ENCODE results near the gene ANO10. TPM values are rescaled to one million over a fixed set of nuclear protein-coding genes. Genes with fewer than 3 reads are reported as not detected.

ANO10 gene
- total RNA-seq (2021; fragmentation: NEBNext Ultra II Directional; extraction: Animal tissue kit (Norgen Biotek cat#: 25700)) (53.2 and 53.6 TPM in 2 replicates), polyA plus RNA-seq (2011; rRNA removed) (23.2 and 38.0 TPM in 2 replicates), polyA minus RNA-seq (2011; rRNA and poly(A)+ RNA removed) (61.6 and 95.4 TPM in 2 replicates)
- 26.8 TPM for polyA plus RNA-seq (2011; cell fraction: cytosol; rRNA removed)
- 23.6 TPM for polyA plus RNA-seq (2011; cell fraction: nucleus; rRNA removed)
- polyA plus RNA-seq (2012, experiment 1 of 2) = 33.2 to 39.5 TPM (median 36.4 TPM) in 4 replicates
- 19.9 TPM for polyA plus RNA-seq (2012, experiment 2 of 2)
- 45.3 TPM for polyA plus RNA-seq (2013, experiment 1 of 2)
- 44.9 TPM for polyA plus RNA-seq (2013, experiment 2 of 2)
- 25.0 TPM for polyA minus RNA-seq (2011; cell fraction: cytosol; rRNA and poly(A)+ RNA removed)
- 63.2 TPM for polyA minus RNA-seq (2011; cell fraction: nucleus; rRNA and poly(A)+ RNA removed)
- long read RNA-seq, experiment 1, transcript ANO10-201 (13 exons, 3,212 nt) = major isoform, 9 of 54 reads
- long read RNA-seq, experiment 1, partial matches to known transcripts = 25 of 54 reads
- long read RNA-seq, experiment 1, other reads (novel, unspliced or antisense) = 19 of 54 reads
- long read RNA-seq, experiment 2, transcript ANO10-201 (13 exons, 3,212 nt) = major isoform, 26 of 52 reads
- long read RNA-seq, experiment 2, partial matches to known transcripts = 8 of 52 reads
- long read RNA-seq, experiment 2, other reads (novel, unspliced or antisense) = 15 of 52 reads

DNA sequence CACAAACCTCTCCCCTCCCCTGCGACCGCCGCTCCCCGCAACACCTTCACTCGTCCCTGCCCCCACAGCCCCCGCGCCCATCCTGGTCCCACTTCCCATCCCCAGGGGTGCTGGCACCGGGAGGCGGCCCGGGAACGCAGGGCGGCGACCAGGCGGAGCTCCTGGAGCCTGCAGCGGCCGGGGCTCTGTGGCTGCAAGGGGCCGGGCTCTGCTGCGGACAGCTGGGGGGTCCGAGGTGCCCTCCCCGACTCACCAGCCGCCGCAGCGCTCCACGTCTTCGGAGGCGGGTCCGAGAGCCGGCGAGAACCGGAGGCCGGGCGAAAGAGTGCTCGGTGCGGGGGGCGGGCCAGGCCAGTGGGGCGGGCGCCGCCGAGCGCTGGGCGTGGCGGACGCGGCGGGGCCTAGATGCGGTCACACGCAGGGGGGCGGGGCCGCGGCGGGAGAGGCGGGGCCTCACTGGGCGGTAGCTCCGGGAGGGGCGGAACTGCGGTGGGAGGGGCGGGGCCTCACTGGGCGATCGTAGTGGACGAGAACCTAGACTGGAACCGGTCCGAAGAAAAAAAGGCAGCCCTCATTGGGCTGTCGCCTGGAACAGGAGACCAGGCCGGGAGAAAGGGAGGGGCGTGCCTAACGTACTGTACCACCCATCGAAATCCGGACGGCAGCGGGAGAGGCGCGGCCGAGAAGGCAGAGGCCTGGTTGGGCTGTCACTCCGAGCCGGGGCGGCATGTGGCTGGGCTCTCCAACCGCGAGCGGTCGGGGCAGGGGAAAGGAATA, at the start of gene ANO10:
ANO10 (minus strand) TSS at position 356 of the 777 bp plus-strand sequence. CDS start 16,159 bp downstream, outside the sequence.
- Histone ChIP-seq H3K18ac (ENCODE audit: extremely low read depth, low read length) (peak within 1 kb of the TSS; percentile 96), H3K9ac (replicated peaks in 1 of 4; ENCODE audit: extremely low read depth in 1 of 4, low read depth in 3 of 4, low read length in 3 of 4) (peak within 1 kb of the TSS; percentile 75 to 99 (median 80)), H3K9me3 (ENCODE audit: insufficient read depth in 2 of 2, low read depth in 1 of 2, low read length in 1 of 2) (no peaks in the 10 kb centered on the region), H3K79me2 (ENCODE audit: control insufficient read depth in 1 of 2, insufficient read depth in 2 of 2, low read length in 2 of 2) (peaks cover 0 to 40% of the 10 kb centered on the region in 2 experiments; a peak in 2 of 4 replicates), H3K27me3 (replicated peaks in 1 of 4; ENCODE audit: control insufficient read depth in 3 of 4, extremely low read depth in 1 of 4, insufficient read depth in 3 of 4, low read length in 3 of 4) (no peaks in the 10 kb centered on the region), H2AFZ (ENCODE audit: low read length) (peak within 1 kb of the TSS; percentile 67; the same call in 1 of the 2 replicates), H3K4me1 (replicated peaks in 1 of 4; ENCODE audit: control insufficient read depth in 3 of 4, insufficient read depth in 4 of 4, low read length in 3 of 4) (peaks cover 0 to 3% (median 1%) of the 10 kb centered on the region in 4 experiments; a peak in 2 of 7 replicates), H4K91ac (replicated peaks; ENCODE audit: insufficient read length, low read length) (peak within 1 kb of the TSS; percentile 13), H3K4me2 (ENCODE audit: insufficient read depth in 1 of 2, low read depth in 2 of 2, low read length in 2 of 2) (peak within 1 kb of the TSS; percentile 76 to 90), H4K20me1 (replicated peaks in 1 of 2; ENCODE audit: control insufficient read depth in 1 of 2, insufficient read depth in 2 of 2, low read length in 2 of 2) (no peaks in the 10 kb centered on the region), H4K8ac (ENCODE audit: extremely low read depth, insufficient read depth, low read length) (peak within 1 kb of the TSS; percentile 88), H2BK12ac (ENCODE audit: low read depth, low read length) (peak within 1 kb of the TSS; percentile 53), H2BK5ac (ENCODE audit: low read depth, low read length) (peak within 1 kb of the TSS; percentile 92), H3K23ac (ENCODE audit: insufficient read length) (no peak within 1 kb of the TSS), H3K79me1 (ENCODE audit: low read depth, low read length) (peaks cover 6% of the 10 kb centered on the region), H2BK15ac (ENCODE audit: low read length) (no peak within 1 kb of the TSS), H3K14ac (ENCODE audit: insufficient read length) (no peak within 1 kb of the TSS), H3K27ac (ENCODE audit: low read depth, low read length) (peak within 1 kb of the TSS; percentile 75), H2BK20ac (ENCODE audit: low read length) (0 out of 2 replicates have a peak within 1 kb of the TSS, but pooled peaks have one; percentile 48), H2AK5ac (ENCODE audit: low read depth, low read length) (no peak within 1 kb of the TSS), H4K5ac (ENCODE audit: insufficient read length, low read depth, low read length) (peak within 1 kb of the TSS; percentile 57), H3K4ac (replicated peaks; ENCODE audit: insufficient read length, low read depth, low read length) (peak within 1 kb of the TSS; percentile 11), H3K4me3 (ENCODE audit: extremely low read depth in 1 of 4, insufficient read depth in 2 of 4, low read depth in 3 of 4, low read length in 4 of 4) (peak within 1 kb of the TSS; percentile 66 to 97 (median 83)), H3K56ac (replicated peaks; ENCODE audit: insufficient read length, low read depth, low read length) (peak within 1 kb of the TSS; percentile 66), H2BK120ac (replicated peaks; ENCODE audit: low read depth, low read length) (no peak within 1 kb of the TSS), H3K23me2 (ENCODE audit: low read depth, low read length) (peaks cover 8% of the 10 kb centered on the region; the same call in 1 of the 2 replicates), H3K36me3 (ENCODE audit: control insufficient read depth in 2 of 4, insufficient read depth in 4 of 4, low read length in 3 of 4) (no peaks in the 10 kb centered on the region)
- ChIA-PET POLR2A (ENCODE audit: partially characterized antibody) (interaction anchor here (1.0 to 1.6 kb wide), 6 partner anchors 9 to 68 kb away, joined by 3 to 10 read pairs (median 4); partner anchors contain the start of gene ABHD5), CTCF (ENCODE audit: partially characterized antibody) (interaction anchor here (1.4 kb wide), 1 partner anchor 11 kb away, joined by 4 read pairs; no protein-coding TSS in a partner anchor)
- DNase-seq (ENCODE audit: low read depth in 1 of 2, low spot score in 2 of 2) = peak; percentile 98
- WGBS, 2 experiments (ENCODE audit: extremely low coverage in 1 of 2, insufficient coverage in 1 of 2, insufficient read length in 1 of 2, insufficient replicate concordance in 2 of 2, low coverage in 1 of 2, low lambda C conversion rate in 2 of 2, missing lambda C conversion rate in 1 of 2) = 3% methylated on average over 34 of the region's 80 CpGs; no CpG with 5 or more reads in 1 of the 2 experiments
- peak; percentile 83 for FAIRE-seq
- TF ChIP-seq PHF8 (conservative IDR thresholded peaks at IDR 0.05; ENCODE audit: low read depth, low read length) = peak; percentile 73
- no peak for TF ChIP-seq CTBP2 (IDR thresholded peaks at IDR 0.05; ENCODE audit: borderline replicate concordance, insufficient read depth, insufficient read length, low read length)
- TF ChIP-seq SIN3A (conservative IDR thresholded peaks at IDR 0.05 in 1 of 2, IDR thresholded peaks at IDR 0.05 in 1 of 2; ENCODE audit: low read depth in 1 of 2, low read length in 2 of 2) = 0 out of 4 replicates have a peak, but pooled peaks of 1 of the 2 experiments have one; percentile 43
- no peak for TF ChIP-seq CBX8 (IDR thresholded peaks at IDR 0.05; ENCODE audit: borderline replicate concordance, low read depth, low read length)
- TF ChIP-seq RNF2 (IDR thresholded peaks at IDR 0.05; ENCODE audit: borderline replicate concordance, low read depth, low read length, missing control alignments, poor library complexity, severe bottlenecking) = no peak

Data from H1 (cell line).